ENCODE results near the gene ARSG. TPM values are rescaled to one million over a fixed set of nuclear protein-coding genes. Genes with fewer than 3 reads are reported as not detected.
A peak's percentile ranks its signal among the peaks of the same experiment; 100 is the strongest.

Gene ARSG
- total and polyA plus RNA-seq, 7 donors, result 1.7 to 6.1 (median 2.5) TPM

- ATAC-seq (peak; percentile 75 to 82 (median 80)), DNase-seq (peak; percentile 81 to 89)
- TF ChIP-seq, protein P1, sequence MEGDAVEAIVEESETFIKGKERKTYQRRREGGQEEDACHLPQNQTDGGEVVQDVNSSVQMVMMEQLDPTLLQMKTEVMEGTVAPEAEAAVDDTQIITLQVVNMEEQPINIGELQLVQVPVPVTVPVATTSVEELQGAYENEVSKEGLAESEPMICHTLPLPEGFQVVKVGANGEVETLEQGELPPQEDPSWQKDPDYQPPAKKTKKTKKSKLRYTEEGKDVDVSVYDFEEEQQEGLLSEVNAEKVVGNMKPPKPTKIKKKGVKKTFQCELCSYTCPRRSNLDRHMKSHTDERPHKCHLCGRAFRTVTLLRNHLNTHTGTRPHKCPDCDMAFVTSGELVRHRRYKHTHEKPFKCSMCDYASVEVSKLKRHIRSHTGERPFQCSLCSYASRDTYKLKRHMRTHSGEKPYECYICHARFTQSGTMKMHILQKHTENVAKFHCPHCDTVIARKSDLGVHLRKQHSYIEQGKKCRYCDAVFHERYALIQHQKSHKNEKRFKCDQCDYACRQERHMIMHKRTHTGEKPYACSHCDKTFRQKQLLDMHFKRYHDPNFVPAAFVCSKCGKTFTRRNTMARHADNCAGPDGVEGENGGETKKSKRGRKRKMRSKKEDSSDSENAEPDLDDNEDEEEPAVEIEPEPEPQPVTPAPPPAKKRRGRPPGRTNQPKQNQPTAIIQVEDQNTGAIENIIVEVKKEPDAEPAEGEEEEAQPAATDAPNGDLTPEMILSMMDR (IDR thresholded peaks at IDR 0.05), result no peak
- peak overlapping the region; percentile 92 for H3K4me3 ChIP-seq
- intact Hi-C loops (cut with DNase I), result loop anchor here in 1 of 2 donors (2.0 kb wide), 2 partner anchors 27 to 87 kb away; no protein-coding TSS in a partner anchor
- no peaks in the 10 kb centered on the region for H3K27me3 ChIP-seq (ENCODE audit: insufficient read depth in 3 of 3, low read length in 2 of 3)
- H3K4me1 ChIP-seq, result peaks cover 23% of the 10 kb centered on the region
- 2% methylated on average over 57 to 76 of the region's 76 CpGs for WGBS, 3 donors
- no peaks in the 10 kb centered on the region for H3K9me3 ChIP-seq
- no peaks in the 10 kb centered on the region for H3K36me3 ChIP-seq (ENCODE audit: insufficient read depth in 1 of 2, low read depth in 1 of 2)
- H3K27ac ChIP-seq, result peak overlapping the region; percentile 90
Measured at GRCh38 chr17:68291836-68292688, 767 bp downstream of the ARSG start.

- peaks cover 28% of the 10 kb centered on the region for H3K4me1 ChIP-seq
- no peak for DNase-seq
- WGBS, 3 donors, result 54 to 66% (median 56%) methylated on average over 9 of the region's 9 CpGs
- no peaks in the 10 kb centered on the region for H3K36me3 ChIP-seq (ENCODE audit: insufficient read depth in 1 of 2, low read depth in 1 of 2)
- no peaks in the 10 kb centered on the region for H3K9me3 ChIP-seq
- peak in 1 of 4 donors; percentile 1 for ATAC-seq
- no peaks in the 10 kb centered on the region for H3K27me3 ChIP-seq (ENCODE audit: insufficient read depth in 3 of 3, low read length in 2 of 3)
- intact Hi-C loops (cut with DNase I), result no loop called here
- TF ChIP-seq, protein P1 (IDR thresholded peaks at IDR 0.05), result no peak
- H3K27ac ChIP-seq, result peak overlapping the region; percentile 90
- peak overlapping the region; percentile 92 for H3K4me3 ChIP-seq
Measured at GRCh38 chr17:68292689-68293040, 1.4 kb downstream of the ARSG start.

DNA sequence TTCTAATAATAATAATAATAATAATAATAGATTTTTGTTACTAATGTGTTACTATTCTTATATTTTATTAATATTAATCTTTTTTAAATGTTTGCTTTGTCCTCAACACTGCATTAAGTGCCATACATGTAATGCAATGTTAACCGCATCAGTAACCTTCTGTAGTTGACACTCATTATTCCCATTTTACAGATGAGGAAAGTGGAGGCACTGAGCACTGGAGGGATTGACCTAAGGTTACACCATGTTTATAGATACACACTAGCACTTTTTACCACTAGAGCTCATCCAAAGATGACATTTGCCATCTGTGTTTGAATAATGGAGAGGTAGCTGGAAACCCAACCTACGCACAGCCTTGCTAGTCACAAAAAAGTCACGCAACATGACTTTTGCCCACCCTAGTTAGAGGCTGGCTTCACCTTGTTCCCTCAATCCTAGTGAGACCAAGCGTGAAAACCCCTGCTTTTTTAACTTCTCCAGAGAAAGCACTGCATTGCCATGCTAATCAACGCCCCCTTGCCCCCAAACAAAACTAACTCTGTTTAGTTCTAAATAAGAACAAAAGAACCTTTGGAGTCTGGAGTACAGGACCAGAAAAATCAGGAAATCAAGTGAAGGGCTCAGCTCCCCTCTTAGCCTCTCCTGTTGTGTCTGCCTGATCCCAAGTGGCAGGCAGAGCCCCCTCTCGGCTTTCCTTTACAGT, 2.3 kb downstream of the ARSG start:
- peaks cover 28% of the 10 kb centered on the region for H3K4me1 ChIP-seq

DNA sequence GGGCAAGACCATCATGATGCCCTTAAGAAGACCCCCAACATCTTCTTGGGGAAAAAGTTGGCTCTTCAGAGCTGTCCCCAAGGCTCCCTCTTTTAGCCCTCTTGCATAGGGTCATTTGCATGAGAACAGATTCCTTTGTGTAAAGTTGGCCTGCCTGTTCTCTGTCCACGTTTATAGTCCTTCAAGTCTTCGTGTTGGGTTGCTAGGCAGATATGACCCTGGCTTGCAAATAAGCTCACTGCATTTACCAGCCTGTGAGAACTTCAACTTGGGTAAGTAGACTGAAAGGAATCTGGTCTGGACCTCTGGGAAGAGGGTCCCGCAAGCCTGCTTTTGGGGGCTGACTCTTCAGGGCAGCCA, 2.9 kb downstream of the ARSG start:
- Histone ChIP-seq H3K36me3 (ENCODE audit: insufficient read depth in 1 of 2, low read depth in 1 of 2) (no peaks in the 10 kb centered on the region), H3K9me3 (no peaks in the 10 kb centered on the region), H3K4me3 (no peak overlapping the region), H3K27ac (no peak overlapping the region), H3K4me1 (peaks cover 28% of the 10 kb centered on the region), H3K27me3 (ENCODE audit: insufficient read depth in 3 of 3, low read length in 2 of 3) (no peaks in the 10 kb centered on the region)
- 75 to 83% (median 82%) methylated on average over 3 of the region's 3 CpGs for WGBS, 3 donors
- DNase-seq, result no peak
- intact Hi-C loops (cut with DNase I), result no loop called here
- TF ChIP-seq, protein P1 (IDR thresholded peaks at IDR 0.05), result no peak
- no peak for ATAC-seq

More for the DNA sequence above, 2.3 kb downstream of the ARSG start:
- DNase-seq (no peak), ATAC-seq (no peak)
- TF ChIP-seq, protein P1 (IDR thresholded peaks at IDR 0.05), result no peak
- 96 to 99% (median 96%) methylated on average over 6 of the region's 6 CpGs for WGBS, 3 donors
- Histone ChIP-seq H3K27ac (no peak overlapping the region), H3K36me3 (ENCODE audit: insufficient read depth in 1 of 2, low read depth in 1 of 2) (no peaks in the 10 kb centered on the region), H3K4me3 (no peak overlapping the region), H3K27me3 (ENCODE audit: insufficient read depth in 3 of 3, low read length in 2 of 3) (no peaks in the 10 kb centered on the region), H3K9me3 (no peaks in the 10 kb centered on the region)
- intact Hi-C loops (cut with DNase I), result no loop called here
